ENCODE data around the gene UCK1.
A peak's percentile ranks its signal among the peaks of the same experiment; 100 is the strongest.

UCK1 gene

GRCh38 chr9:131530920-131531832 is at the start of gene UCK1:
UCK1 (minus strand) TSS chr9:131531263; CDS start chr9:131531174, 89 bp downstream.
- peak; percentile 83 for DNase-seq

- no peak for DNase-seq
Observed at GRCh38 chr9:131580358-131580757, 49.3 kb upstream of the UCK1 start.

GRCh38 chr9:131579789-131580211 is 48.7 kb upstream of the UCK1 start:
- DNase-seq: no peak

- no peak for DNase-seq
Observed at GRCh38 chr9:131578731-131579504, 47.9 kb upstream of the UCK1 start.

GRCh38 chr9:131578021-131578420 is 47.0 kb upstream of the UCK1 start:
- no peak for DNase-seq

GRCh38 chr9:131577005-131578000 is 46.2 kb upstream of the UCK1 start:
- no peak for DNase-seq

- no peak for DNase-seq
Observed at GRCh38 chr9:131575946-131576853, 45.1 kb upstream of the UCK1 start.

- no peak for DNase-seq
Observed at GRCh38 chr9:131574730-131575640, 43.9 kb upstream of the UCK1 start.

GRCh38 chr9:131567910-131568309 is 36.8 kb upstream of the UCK1 start:
- no peak for DNase-seq

GRCh38 chr9:131566158-131566557 is 35.1 kb upstream of the UCK1 start:
- DNase-seq: no peak

- no peak for DNase-seq
Observed at GRCh38 chr9:131565369-131565768, 34.3 kb upstream of the UCK1 start.

GRCh38 chr9:131562032-131562959 is 31.2 kb upstream of the UCK1 start:
- no peak for DNase-seq

GRCh38 chr9:131559421-131560000 is 28.4 kb upstream of the UCK1 start:
- DNase-seq: no peak

- DNase-seq: no peak
Observed at GRCh38 chr9:131557855-131558548, 26.9 kb upstream of the UCK1 start.

- DNase-seq: no peak
Observed at GRCh38 chr9:131555841-131556673, 25.0 kb upstream of the UCK1 start.

- DNase-seq: no peak
Observed at GRCh38 chr9:131554843-131555351, 23.8 kb upstream of the UCK1 start.
